ENCODE results near the gene FAM217B. TPM values are rescaled to one million over a fixed set of nuclear protein-coding genes. Genes with fewer than 3 reads are reported as not detected.

Gene FAM217B
- total RNA-seq, 1 donor from 2014 or later: 11.4 TPM

GRCh38 chr20:59923514-59923913 lies 16.7 kb upstream of the FAM217B start:
- Mint-ChIP-seq H3K9me3 (ENCODE audit: unreplicated experiment) (no peaks in the 10 kb centered on the region), H3K27me3 (ENCODE audit: unreplicated experiment) (peaks cover 2% of the 10 kb centered on the region), H3K36me3 (ENCODE audit: low read depth, unreplicated experiment) (no peaks in the 10 kb centered on the region), H3K4me1 (ENCODE audit: unreplicated experiment) (no peaks in the 10 kb centered on the region), H3K27ac (ENCODE audit: unreplicated experiment) (no peak overlapping the region), H3K4me3 (ENCODE audit: unreplicated experiment) (no peak overlapping the region)
- no peak for TF ChIP-seq CTCF (IDR thresholded peaks at IDR 0.05; ENCODE audit: unreplicated experiment)
- no peak for DNase-seq (ENCODE audit: low spot score)

- no peak for DNase-seq (ENCODE audit: low spot score)
- no peak for TF ChIP-seq CTCF (IDR thresholded peaks at IDR 0.05; ENCODE audit: unreplicated experiment)
- Mint-ChIP-seq H3K4me1 (ENCODE audit: unreplicated experiment) (no peaks in the 10 kb centered on the region), H3K4me3 (ENCODE audit: unreplicated experiment) (no peak overlapping the region), H3K27ac (ENCODE audit: unreplicated experiment) (no peak overlapping the region), H3K27me3 (ENCODE audit: unreplicated experiment) (peaks cover 2% of the 10 kb centered on the region), H3K36me3 (ENCODE audit: low read depth, unreplicated experiment) (no peaks in the 10 kb centered on the region), H3K9me3 (ENCODE audit: unreplicated experiment) (no peaks in the 10 kb centered on the region)
These were observed 14.8 kb upstream of the FAM217B start for GRCh38 chr20:59925359-59925758.

- Mint-ChIP-seq H3K9me3 (ENCODE audit: unreplicated experiment) (no peaks in the 10 kb centered on the region), H3K27me3 (ENCODE audit: unreplicated experiment) (peaks cover 2% of the 10 kb centered on the region), H3K36me3 (ENCODE audit: low read depth, unreplicated experiment) (no peaks in the 10 kb centered on the region), H3K27ac (ENCODE audit: unreplicated experiment) (no peak overlapping the region), H3K4me1 (ENCODE audit: unreplicated experiment) (no peaks in the 10 kb centered on the region), H3K4me3 (ENCODE audit: unreplicated experiment) (no peak overlapping the region)
- no peak for TF ChIP-seq CTCF (IDR thresholded peaks at IDR 0.05; ENCODE audit: unreplicated experiment)
- no peak for DNase-seq (ENCODE audit: low spot score)
These were observed 14.3 kb upstream of the FAM217B start for GRCh38 chr20:59925899-59926298.

GRCh38 chr20:59931511-59932312 lies 8.5 kb upstream of the FAM217B start:
- TF ChIP-seq CTCF (IDR thresholded peaks at IDR 0.05; ENCODE audit: unreplicated experiment): no peak
- no peaks in the 10 kb centered on the region for H3K36me3 Mint-ChIP-seq (ENCODE audit: low read depth, unreplicated experiment)
- DNase-seq (ENCODE audit: low spot score): no peak
- no peaks in the 10 kb centered on the region for H3K9me3 Mint-ChIP-seq (ENCODE audit: unreplicated experiment)
- H3K4me3 Mint-ChIP-seq (ENCODE audit: unreplicated experiment): no peak overlapping the region
- H3K27me3 Mint-ChIP-seq (ENCODE audit: unreplicated experiment): peaks cover 3% of the 10 kb centered on the region
- no peak overlapping the region for H3K27ac Mint-ChIP-seq (ENCODE audit: unreplicated experiment)
- peaks cover 2% of the 10 kb centered on the region for H3K4me1 Mint-ChIP-seq (ENCODE audit: unreplicated experiment)

GRCh38 chr20:59932616-59933295 lies 7.4 kb upstream of the FAM217B start:
- Mint-ChIP-seq H3K27me3 (ENCODE audit: unreplicated experiment) (peaks cover 3% of the 10 kb centered on the region), H3K9me3 (ENCODE audit: unreplicated experiment) (no peaks in the 10 kb centered on the region), H3K4me3 (ENCODE audit: unreplicated experiment) (no peak overlapping the region), H3K27ac (ENCODE audit: unreplicated experiment) (no peak overlapping the region), H3K36me3 (ENCODE audit: low read depth, unreplicated experiment) (no peaks in the 10 kb centered on the region), H3K4me1 (ENCODE audit: unreplicated experiment) (peaks cover 2% of the 10 kb centered on the region)
- DNase-seq (ENCODE audit: low spot score): no peak
- no peak for TF ChIP-seq CTCF (IDR thresholded peaks at IDR 0.05; ENCODE audit: unreplicated experiment)
